ENCODE results near the gene RNASE13.
A peak's percentile ranks its signal among the peaks of the same experiment; 100 is the strongest.

The RNASE13 gene

GRCh38 chr14:21073921-21074320 is 39.3 kb upstream of the RNASE13 start:
- H3K9ac ChIP-seq (ENCODE audit: low read depth in 1 of 2, low read length in 2 of 2): no peak overlapping the region
- peaks cover 0 to 6% of the 10 kb centered on the region in 2 donors for H3K27me3 ChIP-seq (ENCODE audit: control insufficient read depth in 1 of 2, insufficient read depth in 2 of 2, low read length in 2 of 2)
- H3K4me3 ChIP-seq (ENCODE audit: low read depth in 1 of 2, low read length in 2 of 2): no peak overlapping the region
- no peaks in the 10 kb centered on the region for H3K9me3 ChIP-seq (ENCODE audit: control insufficient read depth in 1 of 2, low read length in 2 of 2)
- H3K27ac ChIP-seq (ENCODE audit: low read depth, low read length): no peak overlapping the region
- peaks cover 21 to 39% of the 10 kb centered on the region in 2 donors for H3K36me3 ChIP-seq (ENCODE audit: control insufficient read depth in 1 of 2, insufficient read depth in 2 of 2, low read length in 2 of 2)
- peaks cover 23 to 25% of the 10 kb centered on the region in 2 donors for H3K4me1 ChIP-seq (ENCODE audit: control insufficient read depth in 1 of 2, insufficient read depth in 2 of 2, low read length in 2 of 2)

- no peak overlapping the region for H3K27ac ChIP-seq (ENCODE audit: low read depth, low read length)
- H3K36me3 ChIP-seq (ENCODE audit: control insufficient read depth in 1 of 2, insufficient read depth in 2 of 2, low read length in 2 of 2): peaks cover 15 to 28% of the 10 kb centered on the region in 2 donors
- H3K4me1 ChIP-seq (ENCODE audit: control insufficient read depth in 1 of 2, insufficient read depth in 2 of 2, low read length in 2 of 2): peaks cover 29 to 32% of the 10 kb centered on the region in 2 donors
- peaks cover 0 to 10% of the 10 kb centered on the region in 2 donors for H3K27me3 ChIP-seq (ENCODE audit: control insufficient read depth in 1 of 2, insufficient read depth in 2 of 2, low read length in 2 of 2)
- H3K4me3 ChIP-seq (ENCODE audit: low read depth in 1 of 2, low read length in 2 of 2): no peak overlapping the region
- H3K9ac ChIP-seq (ENCODE audit: low read depth in 1 of 2, low read length in 2 of 2): no peak overlapping the region
- no peaks in the 10 kb centered on the region for H3K9me3 ChIP-seq (ENCODE audit: control insufficient read depth in 1 of 2, low read length in 2 of 2)
Measured at GRCh38 chr14:21072781-21073339, 38.3 kb upstream of the RNASE13 start.

GRCh38 chr14:21072031-21072473 is 37.4 kb upstream of the RNASE13 start:
- Histone ChIP-seq H3K4me3 (ENCODE audit: low read depth in 1 of 2, low read length in 2 of 2) (peak overlapping the region; percentile 81 to 94), H3K27ac (ENCODE audit: low read depth, low read length) (peak overlapping the region; percentile 74), H3K36me3 (ENCODE audit: control insufficient read depth in 1 of 2, insufficient read depth in 2 of 2, low read length in 2 of 2) (peaks cover 8 to 22% of the 10 kb centered on the region in 2 donors), H3K9me3 (ENCODE audit: control insufficient read depth in 1 of 2, low read length in 2 of 2) (no peaks in the 10 kb centered on the region), H3K27me3 (ENCODE audit: control insufficient read depth in 1 of 2, insufficient read depth in 2 of 2, low read length in 2 of 2) (peaks cover 0 to 10% of the 10 kb centered on the region in 2 donors), H3K9ac (ENCODE audit: low read depth in 1 of 2, low read length in 2 of 2) (peak overlapping the region; percentile 77 to 90), H3K4me1 (ENCODE audit: control insufficient read depth in 1 of 2, insufficient read depth in 2 of 2, low read length in 2 of 2) (peaks cover 29 to 32% of the 10 kb centered on the region in 2 donors)

- Histone ChIP-seq H3K4me1 (ENCODE audit: control insufficient read depth in 1 of 2, insufficient read depth in 2 of 2, low read length in 2 of 2) (peaks cover 29 to 32% of the 10 kb centered on the region in 2 donors), H3K27me3 (ENCODE audit: control insufficient read depth in 1 of 2, insufficient read depth in 2 of 2, low read length in 2 of 2) (peaks cover 0 to 10% of the 10 kb centered on the region in 2 donors), H3K27ac (ENCODE audit: low read depth, low read length) (peak overlapping the region; percentile 74), H3K9ac (ENCODE audit: low read depth in 1 of 2, low read length in 2 of 2) (peak overlapping the region; percentile 77 to 90), H3K4me3 (ENCODE audit: low read depth in 1 of 2, low read length in 2 of 2) (peak overlapping the region; percentile 81 to 94), H3K9me3 (ENCODE audit: control insufficient read depth in 1 of 2, low read length in 2 of 2) (no peaks in the 10 kb centered on the region), H3K36me3 (ENCODE audit: control insufficient read depth in 1 of 2, insufficient read depth in 2 of 2, low read length in 2 of 2) (peaks cover 8 to 15% of the 10 kb centered on the region in 2 donors)
Measured at GRCh38 chr14:21071225-21072030, 36.8 kb upstream of the RNASE13 start.

- Histone ChIP-seq H3K27ac (ENCODE audit: low read depth, low read length) (peak overlapping the region; percentile 74), H3K9me3 (ENCODE audit: control insufficient read depth in 1 of 2, low read length in 2 of 2) (no peaks in the 10 kb centered on the region), H3K9ac (ENCODE audit: low read depth in 1 of 2, low read length in 2 of 2) (peak overlapping the region; percentile 77 to 90), H3K36me3 (ENCODE audit: control insufficient read depth in 1 of 2, insufficient read depth in 2 of 2, low read length in 2 of 2) (peaks cover under 1 to 8% of the 10 kb centered on the region in 2 donors), H3K4me3 (ENCODE audit: low read depth in 1 of 2, low read length in 2 of 2) (peak overlapping the region; percentile 81 to 94), H3K27me3 (ENCODE audit: control insufficient read depth in 1 of 2, insufficient read depth in 2 of 2, low read length in 2 of 2) (peaks cover 0 to 10% of the 10 kb centered on the region in 2 donors), H3K4me1 (ENCODE audit: control insufficient read depth in 1 of 2, insufficient read depth in 2 of 2, low read length in 2 of 2) (peaks cover 29 to 32% of the 10 kb centered on the region in 2 donors)
Measured at GRCh38 chr14:21070610-21071224, 36.1 kb upstream of the RNASE13 start.

- H3K4me1 ChIP-seq (ENCODE audit: control insufficient read depth in 1 of 2, insufficient read depth in 2 of 2, low read length in 2 of 2): peaks cover 29 to 32% of the 10 kb centered on the region in 2 donors
- H3K27me3 ChIP-seq (ENCODE audit: control insufficient read depth in 1 of 2, insufficient read depth in 2 of 2, low read length in 2 of 2): peaks cover 0 to 10% of the 10 kb centered on the region in 2 donors
Measured at GRCh38 chr14:21070083-21070609, 35.5 kb upstream of the RNASE13 start, which contains the start of gene ARHGEF40. Gene ARHGEF40, plus strand, starts transcription at chr14:21070304. Its CDS starts 93 bp downstream, at chr14:21070397.

GRCh38 chr14:21069388-21070082 is 34.9 kb upstream of the RNASE13 start:
- no peaks in the 10 kb centered on the region for H3K36me3 ChIP-seq (ENCODE audit: control insufficient read depth in 1 of 2, insufficient read depth in 2 of 2, low read length in 2 of 2)
- H3K9ac ChIP-seq (ENCODE audit: low read depth in 1 of 2, low read length in 2 of 2): peak overlapping the region; percentile 19 to 63
- H3K4me3 ChIP-seq (ENCODE audit: low read depth in 1 of 2, low read length in 2 of 2): peak overlapping the region; percentile 81 to 94
- peaks cover 29 to 32% of the 10 kb centered on the region in 2 donors for H3K4me1 ChIP-seq (ENCODE audit: control insufficient read depth in 1 of 2, insufficient read depth in 2 of 2, low read length in 2 of 2)
- H3K27ac ChIP-seq (ENCODE audit: low read depth, low read length): peak overlapping the region; percentile 43
- H3K9me3 ChIP-seq (ENCODE audit: control insufficient read depth in 1 of 2, low read length in 2 of 2): no peaks in the 10 kb centered on the region
- H3K27me3 ChIP-seq (ENCODE audit: control insufficient read depth in 1 of 2, insufficient read depth in 2 of 2, low read length in 2 of 2): peaks cover 0 to 10% of the 10 kb centered on the region in 2 donors

More at GRCh38 chr14:21070083-21070609, 35.5 kb upstream of the RNASE13 start, which contains the start of gene ARHGEF40:
- Histone ChIP-seq H3K9ac (ENCODE audit: low read depth in 1 of 2, low read length in 2 of 2) (peak within 1 kb of the TSS; percentile 77 to 90), H3K4me3 (ENCODE audit: low read depth in 1 of 2, low read length in 2 of 2) (peak within 1 kb of the TSS; percentile 81 to 94), H3K27ac (ENCODE audit: low read depth, low read length) (peak within 1 kb of the TSS; percentile 74), H3K36me3 (ENCODE audit: control insufficient read depth in 1 of 2, insufficient read depth in 2 of 2, low read length in 2 of 2) (peaks cover 0 to 3% of the 10 kb centered on the region in 2 donors), H3K9me3 (ENCODE audit: control insufficient read depth in 1 of 2, low read length in 2 of 2) (no peaks in the 10 kb centered on the region)

GRCh38 chr14:21068521-21069387 is 34.1 kb upstream of the RNASE13 start:
- H3K9me3 ChIP-seq (ENCODE audit: control insufficient read depth in 1 of 2, low read length in 2 of 2): no peaks in the 10 kb centered on the region
- peak overlapping the region; percentile 19 to 63 for H3K9ac ChIP-seq (ENCODE audit: low read depth in 1 of 2, low read length in 2 of 2)
- H3K27me3 ChIP-seq (ENCODE audit: control insufficient read depth in 1 of 2, insufficient read depth in 2 of 2, low read length in 2 of 2): peaks cover 0 to 10% of the 10 kb centered on the region in 2 donors
- H3K36me3 ChIP-seq (ENCODE audit: control insufficient read depth in 1 of 2, insufficient read depth in 2 of 2, low read length in 2 of 2): no peaks in the 10 kb centered on the region
- H3K4me1 ChIP-seq (ENCODE audit: control insufficient read depth in 1 of 2, insufficient read depth in 2 of 2, low read length in 2 of 2): peaks cover 29 to 32% of the 10 kb centered on the region in 2 donors
- H3K27ac ChIP-seq (ENCODE audit: low read depth, low read length): no peak overlapping the region
- peak overlapping the region; percentile 81 to 94 for H3K4me3 ChIP-seq (ENCODE audit: low read depth in 1 of 2, low read length in 2 of 2)

Measured in duodenal mucosa (tissue), 2 donors.